Osteocyte (in vitro differentiated cells): ENCODE data around the gene LAMB1. TPM values are rescaled to one million over a fixed set of nuclear protein-coding genes. Genes with fewer than 3 reads are reported as not detected.

Experiments used
- DNase-seq: peaks from one replicate; pipeline ENCODE4 v3.0.0; 2021; ENCODE audit warnings: mixed read lengths; ENCODE audit not compliant: unreplicated experiment; ENCODE audit errors: extremely low spot score
- H3K27ac Mint-ChIP-seq: one replicate; pipeline ENCODE4 v1.8.0; 2021; ENCODE audit warnings: mild to moderate bottlenecking, mixed read lengths; ENCODE audit not compliant: unreplicated experiment
- H3K27me3 Mint-ChIP-seq: one replicate; pipeline ENCODE4 v1.8.0; 2021; ENCODE audit warnings: mixed read lengths; ENCODE audit not compliant: unreplicated experiment
- H3K36me3 Mint-ChIP-seq: one replicate; pipeline ENCODE4 v1.8.0; 2021; ENCODE audit warnings: mixed read lengths; ENCODE audit not compliant: unreplicated experiment
- H3K4me1 Mint-ChIP-seq: one replicate; pipeline ENCODE4 v1.8.0; 2021; ENCODE audit warnings: mixed read lengths; ENCODE audit not compliant: unreplicated experiment
- H3K4me3 Mint-ChIP-seq: one replicate; pipeline ENCODE4 v1.8.0; 2021; ENCODE audit warnings: mild to moderate bottlenecking, moderate library complexity, mixed read lengths; ENCODE audit not compliant: unreplicated experiment
- H3K9me3 Mint-ChIP-seq: one replicate; pipeline ENCODE4 v1.8.0; 2021; ENCODE audit warnings: mixed read lengths; ENCODE audit not compliant: unreplicated experiment
- CTCF ChIP-seq: fragments of 200-600 bp; sonication (generic); IDR thresholded peaks from 2 replicates; pipeline ENCODE4 v1.5.0; 2021; ENCODE audit warnings: antibody characterized with exemption, mild to moderate bottlenecking, moderate library complexity
- total RNA-seq: library from RNA; stranded (reverse); gene quantifications from 2 replicates; pipeline ENCODE4 v1.2.1, GENCODE V29; 2021

The LAMB1 gene
- total RNA-seq, 1 donor from 2014 or later, result 1,014 TPM

- TF ChIP-seq CTCF, result no peak
- no peaks in the 10 kb centered on the region for H3K9me3 Mint-ChIP-seq
- peaks cover 12% of the 10 kb centered on the region for H3K4me1 Mint-ChIP-seq
- peaks cover 72% of the 10 kb centered on the region for H3K36me3 Mint-ChIP-seq
- H3K27ac Mint-ChIP-seq, result no peak overlapping the region
- H3K27me3 Mint-ChIP-seq, result no peaks in the 10 kb centered on the region
- DNase-seq, result no peak
- no peak overlapping the region for H3K4me3 Mint-ChIP-seq
Observed at GRCh38 chr7:107980171-107980570, 22.8 kb downstream of the LAMB1 start.

- Mint-ChIP-seq H3K4me3 (no peak overlapping the region), H3K27ac (no peak overlapping the region), H3K27me3 (no peaks in the 10 kb centered on the region), H3K9me3 (no peaks in the 10 kb centered on the region), H3K36me3 (peaks cover 76% of the 10 kb centered on the region), H3K4me1 (peaks cover 13% of the 10 kb centered on the region)
- no peak for TF ChIP-seq CTCF
- DNase-seq, result no peak
Observed at GRCh38 chr7:107978815-107979408, 24.0 kb downstream of the LAMB1 start.

- peaks cover 74% of the 10 kb centered on the region for H3K36me3 Mint-ChIP-seq
- TF ChIP-seq CTCF, result no peak
- H3K4me1 Mint-ChIP-seq, result peaks cover 20% of the 10 kb centered on the region
- H3K4me3 Mint-ChIP-seq, result no peak overlapping the region
- no peaks in the 10 kb centered on the region for H3K9me3 Mint-ChIP-seq
- peak overlapping the region; percentile 23 for H3K27ac Mint-ChIP-seq
- H3K27me3 Mint-ChIP-seq, result no peaks in the 10 kb centered on the region
- DNase-seq, result no peak
Observed at GRCh38 chr7:107977048-107977447, 25.9 kb downstream of the LAMB1 start.

GRCh38 chr7:107976620-107977019 lies 26.3 kb downstream of the LAMB1 start:
- H3K27me3 Mint-ChIP-seq, result no peaks in the 10 kb centered on the region
- no peaks in the 10 kb centered on the region for H3K9me3 Mint-ChIP-seq
- H3K36me3 Mint-ChIP-seq, result peaks cover 74% of the 10 kb centered on the region
- no peak overlapping the region for H3K4me3 Mint-ChIP-seq
- TF ChIP-seq CTCF, result no peak
- H3K27ac Mint-ChIP-seq, result peak overlapping the region; percentile 54
- peaks cover 23% of the 10 kb centered on the region for H3K4me1 Mint-ChIP-seq
- no peak for DNase-seq

- Mint-ChIP-seq H3K27me3 (no peaks in the 10 kb centered on the region), H3K4me1 (peaks cover 29% of the 10 kb centered on the region), H3K9me3 (no peaks in the 10 kb centered on the region), H3K27ac (peak overlapping the region; percentile 33), H3K36me3 (peaks cover 76% of the 10 kb centered on the region), H3K4me3 (no peak overlapping the region)
- DNase-seq, result no peak
- no peak for TF ChIP-seq CTCF
Observed at GRCh38 chr7:107975394-107976013, 27.5 kb downstream of the LAMB1 start.
